ENCODE results near the gene INSL3. TPM values are rescaled to one million over a fixed set of nuclear protein-coding genes. Genes with fewer than 3 reads are reported as not detected.

Gene INSL3
- total RNA-seq, 1 donor from 2014 or later, result not detected

DNA sequence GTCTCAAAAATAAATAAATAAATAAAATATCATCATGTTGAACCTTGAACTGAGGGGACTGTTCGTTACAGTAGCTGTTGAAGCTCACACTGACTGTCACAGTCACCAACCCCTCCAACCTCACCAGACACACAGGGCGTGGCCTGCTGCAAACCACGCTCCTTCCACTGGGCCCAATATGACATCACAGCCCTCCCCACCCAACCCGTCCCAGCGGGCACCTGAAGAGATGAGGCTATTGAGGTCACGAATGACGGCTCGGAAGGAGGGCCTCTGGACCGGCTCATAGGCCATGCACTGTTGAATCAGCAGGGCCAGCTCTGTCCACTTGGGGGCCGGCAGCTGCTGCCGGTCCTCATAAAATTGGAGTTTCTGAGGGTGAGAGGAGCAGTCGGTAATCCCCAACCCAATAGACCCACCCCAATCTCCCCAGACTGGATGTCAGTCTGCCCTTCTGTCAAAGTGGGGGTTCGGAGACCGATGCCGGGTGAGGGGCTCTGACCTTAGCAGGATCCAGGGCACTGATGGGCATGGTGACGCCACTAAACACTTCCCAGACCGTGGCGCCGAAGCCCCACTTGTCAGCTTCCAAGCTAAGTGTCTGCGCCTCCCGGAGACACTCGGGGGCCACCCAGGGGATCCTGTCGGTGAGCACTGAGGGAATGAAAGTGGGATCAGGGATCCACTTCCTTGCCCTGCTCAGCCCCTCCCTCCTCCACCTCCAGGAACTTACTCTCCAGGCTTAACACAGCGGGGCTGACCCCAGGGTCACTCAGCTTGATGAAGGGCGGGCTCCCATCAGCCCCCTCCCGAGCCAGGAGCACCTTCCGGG is 13.2 kb upstream of the INSL3 start:
- Mint-ChIP-seq H3K4me3 (ENCODE audit: unreplicated experiment) (no peak overlapping the region), H3K4me1 (ENCODE audit: low read depth, unreplicated experiment) (no peaks in the 10 kb centered on the region), H3K9me3 (ENCODE audit: unreplicated experiment) (peaks cover 2% of the 10 kb centered on the region), H3K36me3 (ENCODE audit: low read depth, unreplicated experiment) (peaks cover 3% of the 10 kb centered on the region), H3K27me3 (ENCODE audit: low read depth, unreplicated experiment) (peaks cover 40% of the 10 kb centered on the region), H3K27ac (ENCODE audit: unreplicated experiment) (no peak overlapping the region)
- peaks cover 9% of the 10 kb centered on the region for H3K27me3 ChIP-seq (ENCODE audit: insufficient read depth, low read length)
- TF ChIP-seq CTCF (IDR thresholded peaks at IDR 0.05; ENCODE audit: insufficient read depth, low read depth, low read length) (no peak), EZH2 (IDR thresholded peaks at IDR 0.05; ENCODE audit: insufficient read depth, low read length) (no peak)
- H3K4me1 ChIP-seq (ENCODE audit: insufficient read depth, low read length), result peaks cover 7% of the 10 kb centered on the region
- H3K9ac ChIP-seq (ENCODE audit: low read length), result no peak overlapping the region
- no peaks in the 10 kb centered on the region for H3K79me2 ChIP-seq (ENCODE audit: insufficient read depth, low read length)
- H3K4me2 ChIP-seq (ENCODE audit: low read length), result no peak overlapping the region
- no peaks in the 10 kb centered on the region for H3K9me3 ChIP-seq (ENCODE audit: insufficient read depth, low read depth, low read length)
- H2AFZ ChIP-seq (ENCODE audit: low read depth, low read length), result no peak overlapping the region
- H3K36me3 ChIP-seq (ENCODE audit: insufficient read depth, low read length), result no peaks in the 10 kb centered on the region
- H3K4me3 ChIP-seq (ENCODE audit: insufficient read depth, low read depth, low read length), result no peak overlapping the region
- H4K20me1 ChIP-seq (ENCODE audit: insufficient read depth, low read length), result no peaks in the 10 kb centered on the region
- no peak overlapping the region for H3K27ac ChIP-seq (ENCODE audit: low read depth, low read length)
- DNase-seq (ENCODE audit: low read depth) (no peak), FAIRE-seq (no peak)

- H3K9me3 Mint-ChIP-seq (ENCODE audit: unreplicated experiment), result no peaks in the 10 kb centered on the region
- H3K4me1 Mint-ChIP-seq (ENCODE audit: low read depth, unreplicated experiment), result no peaks in the 10 kb centered on the region
- FAIRE-seq (no peak), DNase-seq (ENCODE audit: low read depth) (no peak)
- no peak overlapping the region for H3K27ac ChIP-seq (ENCODE audit: low read depth, low read length)
- no peak overlapping the region for H2AFZ ChIP-seq (ENCODE audit: low read depth, low read length)
- no peak overlapping the region for H3K27ac Mint-ChIP-seq (ENCODE audit: unreplicated experiment)
- H3K36me3 ChIP-seq (ENCODE audit: insufficient read depth, low read length), result no peaks in the 10 kb centered on the region
- no peaks in the 10 kb centered on the region for H3K79me2 ChIP-seq (ENCODE audit: insufficient read depth, low read length)
- no peak overlapping the region for H3K4me3 ChIP-seq (ENCODE audit: insufficient read depth, low read depth, low read length)
- no peak for TF ChIP-seq EZH2 (IDR thresholded peaks at IDR 0.05; ENCODE audit: insufficient read depth, low read length)
- TF ChIP-seq CTCF (IDR thresholded peaks at IDR 0.05; ENCODE audit: insufficient read depth, low read depth, low read length), result no peak
- H3K36me3 Mint-ChIP-seq (ENCODE audit: low read depth, unreplicated experiment), result no peaks in the 10 kb centered on the region
- H4K20me1 ChIP-seq (ENCODE audit: insufficient read depth, low read length), result no peaks in the 10 kb centered on the region
- no peak overlapping the region for H3K4me3 Mint-ChIP-seq (ENCODE audit: unreplicated experiment)
- peaks cover 9% of the 10 kb centered on the region for H3K27me3 ChIP-seq (ENCODE audit: insufficient read depth, low read length)
- peaks cover 7% of the 10 kb centered on the region for H3K4me1 ChIP-seq (ENCODE audit: insufficient read depth, low read length)
- H3K9ac ChIP-seq (ENCODE audit: low read length), result no peak overlapping the region
- H3K4me2 ChIP-seq (ENCODE audit: low read length), result no peak overlapping the region
- no peaks in the 10 kb centered on the region for H3K9me3 ChIP-seq (ENCODE audit: insufficient read depth, low read depth, low read length)
- peaks cover 24% of the 10 kb centered on the region for H3K27me3 Mint-ChIP-seq (ENCODE audit: low read depth, unreplicated experiment)
These were observed 11.3 kb upstream of the INSL3 start for GRCh38 chr19:17832443-17833208.

Data from astrocyte (in vitro differentiated cells and primary cell).